D721Med (cell line): ENCODE results near the gene ENTPD2.

ENCODE experiments used
- DNase-seq: peaks from one replicate; pipeline ENCODE4 v3.0.0; 2011; ENCODE audit warnings: low spot score; ENCODE audit not compliant: insufficient read length
- FAIRE-seq: peaks from 2 replicates; lab custom pipeline; 2011; peaks lifted over from hg19 to GRCh38; lab: Jason Lieb, UNC
- CTCF ChIP-seq: IDR thresholded peaks from 2 replicates; pipeline ENCODE4 v1.5.1; 2012; ENCODE audit warnings: mild to moderate bottlenecking, control low read depth; ENCODE audit not compliant: insufficient read depth; ENCODE audit errors: missing control alignments

ENTPD2 gene

DNA sequence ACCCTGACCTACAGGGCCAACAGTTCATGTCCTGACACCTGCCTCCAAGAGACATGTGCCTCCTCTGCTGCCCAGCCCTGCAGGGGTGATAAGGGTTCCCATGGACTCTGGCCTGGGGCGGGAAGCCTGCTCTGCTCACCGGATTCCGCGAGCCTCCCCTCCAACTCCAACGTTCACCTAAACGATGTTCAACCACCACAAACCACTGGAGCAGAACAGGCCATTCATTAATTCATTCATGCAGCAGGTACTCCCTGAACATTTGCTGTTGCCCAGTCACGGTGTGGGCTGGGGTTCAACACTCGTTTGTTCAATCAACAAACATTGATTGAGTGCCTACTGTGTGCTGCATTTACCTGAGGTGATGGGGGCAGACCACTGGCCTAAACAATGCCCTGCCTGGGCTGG, 20.1 kb upstream of the ENTPD2 start:
- DNase-seq = no peak
- no peak for FAIRE-seq
- no peak for TF ChIP-seq CTCF

GRCh38 chr9:137071282-137071681, 17.4 kb upstream of the ENTPD2 start:
- DNase-seq (no peak), FAIRE-seq (no peak)
- TF ChIP-seq CTCF = no peak

- no peak for DNase-seq
- no peak for TF ChIP-seq CTCF
- FAIRE-seq = no peak
Measured at GRCh38 chr9:137070906-137071275, 17.0 kb upstream of the ENTPD2 start.

DNA sequence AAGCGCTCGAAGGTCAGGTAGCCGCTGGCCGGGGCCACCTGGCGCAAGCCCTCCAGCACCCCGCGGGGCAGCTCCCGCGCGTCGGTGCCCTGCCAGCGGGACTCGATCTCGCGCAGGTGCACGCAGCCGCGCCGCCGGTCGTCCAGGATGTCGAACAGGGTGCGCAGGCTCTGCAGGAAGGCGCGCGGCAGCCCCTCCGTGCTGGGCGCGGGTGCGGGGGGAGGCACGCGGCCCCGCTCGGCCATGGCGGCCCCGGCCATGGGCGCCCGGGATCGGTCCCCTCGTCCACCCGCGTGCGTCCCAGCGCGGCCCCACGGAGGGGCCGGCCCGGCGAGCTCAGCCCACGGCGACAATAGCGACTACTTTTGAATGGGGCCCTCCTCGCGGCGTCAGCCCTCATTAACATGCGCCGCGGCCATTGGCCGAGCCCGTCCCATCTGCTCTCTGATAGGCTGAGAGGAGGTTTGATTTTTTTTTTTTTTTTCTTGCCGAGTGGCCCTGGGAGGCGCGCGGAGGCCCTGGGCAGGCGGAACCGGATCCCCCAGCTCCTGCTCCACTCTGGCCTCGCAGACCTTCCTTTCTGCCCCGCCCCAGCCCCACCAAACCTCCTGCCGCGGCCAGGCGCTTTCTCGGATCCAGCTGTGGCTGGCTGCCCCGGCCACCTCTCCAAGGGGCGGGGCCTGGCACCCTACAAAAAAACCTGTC, 16.5 kb upstream of the ENTPD2 start, which contains the start of gene SAPCD2:
TSS of gene SAPCD2 (minus strand) at position 357 of the 705 bp plus-strand sequence. CDS start at position 260, 97 bp downstream.
- TF ChIP-seq CTCF = no peak
- FAIRE-seq (no peak), DNase-seq (no peak)

DNA sequence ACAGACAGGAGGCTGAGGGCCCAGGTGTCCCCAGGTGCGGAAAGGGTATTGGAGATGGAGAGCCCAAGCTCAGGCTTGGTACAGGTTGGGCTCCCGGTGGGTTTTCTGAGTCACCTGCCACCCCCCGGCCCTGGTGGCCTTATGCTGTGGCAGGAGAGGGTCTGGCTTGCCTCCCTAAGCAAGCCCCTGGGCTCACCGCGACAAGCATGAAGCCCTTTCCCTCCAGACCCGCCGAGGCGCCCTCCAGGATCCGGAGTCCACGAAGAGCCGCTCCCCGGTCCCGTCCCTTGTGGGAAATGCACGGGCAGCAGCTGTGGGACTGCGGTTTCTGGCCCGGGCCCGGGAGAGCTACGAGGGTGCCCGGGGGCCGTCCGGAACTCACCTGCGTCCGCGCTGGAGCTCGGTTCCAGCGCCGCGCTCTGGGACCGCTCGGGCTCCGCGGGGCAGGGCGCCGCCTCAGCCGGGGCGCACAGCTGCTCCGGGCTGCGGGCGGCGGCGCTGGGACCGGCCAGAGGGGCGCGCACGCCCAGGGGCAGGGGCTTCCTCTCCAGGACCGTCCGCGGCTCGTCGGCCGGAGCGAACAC, 15.7 kb upstream of the ENTPD2 start:
- DNase-seq (no peak), FAIRE-seq (no peak)
- no peak for TF ChIP-seq CTCF

GRCh38 chr9:137068539-137069507, 15.0 kb upstream of the ENTPD2 start:
- FAIRE-seq = no peak
- DNase-seq = no peak
- no peak for TF ChIP-seq CTCF
